ENCODE results near the gene GATAD1. TPM values are rescaled to one million over a fixed set of nuclear protein-coding genes. Genes with fewer than 3 reads are reported as not detected.

GATAD1 gene
- polyA plus RNA-seq, 3 donors: 6.6 to 34.1 (median 7.6) TPM

- Histone ChIP-seq H3K27ac (ENCODE audit: low read depth in 1 of 2, low read length in 2 of 2) (no peak overlapping the region), H3K4me2 (replicated peaks; ENCODE audit: extremely low read depth, low read length, poor library complexity, severe bottlenecking) (no peak overlapping the region), H2AFZ (ENCODE audit: insufficient read depth, low read depth, low read length, poor library complexity, severe bottlenecking) (no peak overlapping the region), H3K79me2 (ENCODE audit: insufficient read depth, low read length) (no peaks in the 10 kb centered on the region), H3K9ac (ENCODE audit: insufficient read depth, low read length, poor library complexity, severe bottlenecking) (no peak overlapping the region), H3K9me3 (replicated peaks in 1 of 2; ENCODE audit: control insufficient read depth in 1 of 2, insufficient read depth in 1 of 2, low read length in 2 of 2) (no peaks in the 10 kb centered on the region), H4K20me1 (ENCODE audit: insufficient read depth, low read length) (no peaks in the 10 kb centered on the region), H3K36me3 (replicated peaks in 1 of 2; ENCODE audit: control insufficient read depth in 1 of 2, insufficient read depth in 2 of 2, low read length in 2 of 2) (peaks cover 54 to 89% of the 10 kb centered on the region in 2 donors), H3K4me3 (replicated peaks in 1 of 3; ENCODE audit: low read depth in 2 of 3, low read length in 3 of 3) (no peak overlapping the region), H3K27me3 (ENCODE audit: control insufficient read depth in 2 of 2, insufficient read depth in 2 of 2, low read length in 2 of 2) (no peaks in the 10 kb centered on the region), H3K4me1 (ENCODE audit: control insufficient read depth in 1 of 2, insufficient read depth in 2 of 2, low read length in 2 of 2) (no peaks in the 10 kb centered on the region)
- H3K4me3 Mint-ChIP-seq: no peak overlapping the region
- no peak for TF ChIP-seq CTCF (IDR thresholded peaks at IDR 0.05)
- peaks cover 48 to 65% of the 10 kb centered on the region in 2 donors for H3K36me3 Mint-ChIP-seq
- no peak for DNase-seq
- intact Hi-C loops (cut with micrococcal nuclease): no loop called here
- no peak overlapping the region for H3K27ac Mint-ChIP-seq
- no peaks in the 10 kb centered on the region for H3K4me1 Mint-ChIP-seq
- no peaks in the 10 kb centered on the region for H3K9me3 Mint-ChIP-seq
- H3K27me3 Mint-ChIP-seq (ENCODE audit: low read depth in 3 of 3): no peaks in the 10 kb centered on the region
- WGBS (ENCODE audit: insufficient coverage): 100% methylated on average over 1 of the region's 1 CpG
These were observed 42.4 kb downstream of the GATAD1 start for GRCh38 chr7:92489634-92490033.

GRCh38 chr7:92496876-92497275 lies 49.6 kb downstream of the GATAD1 start:
- Histone ChIP-seq H3K9ac (ENCODE audit: insufficient read depth, low read length, poor library complexity, severe bottlenecking) (no peak overlapping the region), H3K4me1 (ENCODE audit: control insufficient read depth in 1 of 2, insufficient read depth in 2 of 2, low read length in 2 of 2) (no peaks in the 10 kb centered on the region), H2AFZ (ENCODE audit: insufficient read depth, low read depth, low read length, poor library complexity, severe bottlenecking) (no peak overlapping the region), H3K27ac (ENCODE audit: low read depth in 1 of 2, low read length in 2 of 2) (no peak overlapping the region), H3K9me3 (replicated peaks in 1 of 2; ENCODE audit: control insufficient read depth in 1 of 2, insufficient read depth in 1 of 2, low read length in 2 of 2) (no peaks in the 10 kb centered on the region), H3K36me3 (replicated peaks in 1 of 2; ENCODE audit: control insufficient read depth in 1 of 2, insufficient read depth in 2 of 2, low read length in 2 of 2) (peaks cover 31 to 80% of the 10 kb centered on the region in 2 donors), H3K4me2 (replicated peaks; ENCODE audit: extremely low read depth, low read length, poor library complexity, severe bottlenecking) (no peak overlapping the region), H3K27me3 (ENCODE audit: control insufficient read depth in 2 of 2, insufficient read depth in 2 of 2, low read length in 2 of 2) (no peaks in the 10 kb centered on the region), H4K20me1 (ENCODE audit: insufficient read depth, low read length) (no peaks in the 10 kb centered on the region), H3K4me3 (replicated peaks in 1 of 3; ENCODE audit: low read depth in 2 of 3, low read length in 3 of 3) (no peak overlapping the region), H3K79me2 (ENCODE audit: insufficient read depth, low read length) (no peaks in the 10 kb centered on the region)
- DNase-seq: no peak
- WGBS (ENCODE audit: insufficient coverage): 67% methylated on average over 1 of the region's 2 CpGs
- peak overlapping the region in 1 of 7 donors; percentile 7 for H3K27ac Mint-ChIP-seq
- no peak for TF ChIP-seq CTCF (IDR thresholded peaks at IDR 0.05)
- no peaks in the 10 kb centered on the region for H3K27me3 Mint-ChIP-seq (ENCODE audit: low read depth in 3 of 3)
- H3K9me3 Mint-ChIP-seq: no peaks in the 10 kb centered on the region
- peaks cover 57 to 67% of the 10 kb centered on the region in 2 donors for H3K36me3 Mint-ChIP-seq
- no peak overlapping the region for H3K4me3 Mint-ChIP-seq
- no peaks in the 10 kb centered on the region for H3K4me1 Mint-ChIP-seq
- intact Hi-C loops (cut with micrococcal nuclease): no loop called here
